Choroid plexus epithelial cell (primary cell): ENCODE data around the gene FMN1.
A peak's percentile ranks its signal among the peaks of the same experiment; 100 is the strongest.

Experiments used
- DNase-seq: peaks from one replicate; pipeline ENCODE4 v3.0.0-alpha.2; 2010; ENCODE audit warnings: low read depth
- H3K4me3 ChIP-seq: 2 replicates; pipeline ENCODE4 v1.5.1; 2011; ENCODE audit warnings: low read depth, mild to moderate bottlenecking, control low read depth, low read length, moderate library complexity
- TF ChIP-seq, protein P1 (sequence below): conservative IDR thresholded peaks from 2 replicates; pipeline ENCODE4 v1.5.1; 2011; ENCODE audit warnings: low read depth, mild to moderate bottlenecking, control low read depth, inconsistent platforms, low read length, moderate library complexity

The FMN1 gene

DNA sequence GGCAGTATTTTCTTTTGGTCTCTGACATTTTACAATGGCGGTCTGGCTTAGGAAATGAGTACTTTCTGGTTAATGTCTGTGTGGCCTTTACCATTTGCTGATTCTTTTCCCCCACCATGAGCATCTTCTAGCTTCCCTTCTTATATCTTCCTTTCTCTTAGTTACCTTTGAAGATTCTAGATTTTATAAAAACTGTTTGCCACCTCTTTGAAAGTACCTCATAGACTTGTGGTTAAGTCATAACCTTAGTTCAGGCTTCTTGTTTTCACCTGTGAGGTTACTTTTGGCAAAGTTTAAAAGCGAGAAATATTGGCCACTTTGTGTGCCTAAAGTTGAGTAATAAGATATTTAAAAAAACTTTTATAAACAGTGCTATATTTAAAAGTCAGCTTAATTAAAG, 147.4 kb downstream of the FMN1 start:
- no peak for DNase-seq
- no peak overlapping the region for H3K4me3 ChIP-seq
- TF ChIP-seq, protein P1, sequence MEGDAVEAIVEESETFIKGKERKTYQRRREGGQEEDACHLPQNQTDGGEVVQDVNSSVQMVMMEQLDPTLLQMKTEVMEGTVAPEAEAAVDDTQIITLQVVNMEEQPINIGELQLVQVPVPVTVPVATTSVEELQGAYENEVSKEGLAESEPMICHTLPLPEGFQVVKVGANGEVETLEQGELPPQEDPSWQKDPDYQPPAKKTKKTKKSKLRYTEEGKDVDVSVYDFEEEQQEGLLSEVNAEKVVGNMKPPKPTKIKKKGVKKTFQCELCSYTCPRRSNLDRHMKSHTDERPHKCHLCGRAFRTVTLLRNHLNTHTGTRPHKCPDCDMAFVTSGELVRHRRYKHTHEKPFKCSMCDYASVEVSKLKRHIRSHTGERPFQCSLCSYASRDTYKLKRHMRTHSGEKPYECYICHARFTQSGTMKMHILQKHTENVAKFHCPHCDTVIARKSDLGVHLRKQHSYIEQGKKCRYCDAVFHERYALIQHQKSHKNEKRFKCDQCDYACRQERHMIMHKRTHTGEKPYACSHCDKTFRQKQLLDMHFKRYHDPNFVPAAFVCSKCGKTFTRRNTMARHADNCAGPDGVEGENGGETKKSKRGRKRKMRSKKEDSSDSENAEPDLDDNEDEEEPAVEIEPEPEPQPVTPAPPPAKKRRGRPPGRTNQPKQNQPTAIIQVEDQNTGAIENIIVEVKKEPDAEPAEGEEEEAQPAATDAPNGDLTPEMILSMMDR, result no peak

DNA sequence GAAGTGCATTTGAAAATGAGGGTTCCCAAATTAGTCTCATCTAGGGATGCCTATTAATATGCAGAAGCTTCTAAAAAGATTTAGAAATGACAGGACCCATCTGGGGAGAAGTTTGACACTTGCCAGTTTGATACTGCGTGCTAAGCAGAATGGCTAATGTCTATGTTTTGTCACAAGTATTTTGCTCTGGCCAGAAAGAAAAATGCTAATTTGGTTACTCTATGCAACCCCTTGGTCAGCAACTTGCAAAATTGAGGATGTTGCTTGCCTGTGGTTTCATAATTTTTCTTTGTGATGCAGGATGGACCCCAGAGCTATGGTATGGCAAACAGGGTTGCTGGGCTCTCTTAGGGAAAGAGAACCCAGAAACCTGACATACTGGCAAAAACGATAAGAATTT, 148.2 kb downstream of the FMN1 start:
- no peak overlapping the region for H3K4me3 ChIP-seq
- no peak for DNase-seq
- TF ChIP-seq, protein P1, result no peak

DNA sequence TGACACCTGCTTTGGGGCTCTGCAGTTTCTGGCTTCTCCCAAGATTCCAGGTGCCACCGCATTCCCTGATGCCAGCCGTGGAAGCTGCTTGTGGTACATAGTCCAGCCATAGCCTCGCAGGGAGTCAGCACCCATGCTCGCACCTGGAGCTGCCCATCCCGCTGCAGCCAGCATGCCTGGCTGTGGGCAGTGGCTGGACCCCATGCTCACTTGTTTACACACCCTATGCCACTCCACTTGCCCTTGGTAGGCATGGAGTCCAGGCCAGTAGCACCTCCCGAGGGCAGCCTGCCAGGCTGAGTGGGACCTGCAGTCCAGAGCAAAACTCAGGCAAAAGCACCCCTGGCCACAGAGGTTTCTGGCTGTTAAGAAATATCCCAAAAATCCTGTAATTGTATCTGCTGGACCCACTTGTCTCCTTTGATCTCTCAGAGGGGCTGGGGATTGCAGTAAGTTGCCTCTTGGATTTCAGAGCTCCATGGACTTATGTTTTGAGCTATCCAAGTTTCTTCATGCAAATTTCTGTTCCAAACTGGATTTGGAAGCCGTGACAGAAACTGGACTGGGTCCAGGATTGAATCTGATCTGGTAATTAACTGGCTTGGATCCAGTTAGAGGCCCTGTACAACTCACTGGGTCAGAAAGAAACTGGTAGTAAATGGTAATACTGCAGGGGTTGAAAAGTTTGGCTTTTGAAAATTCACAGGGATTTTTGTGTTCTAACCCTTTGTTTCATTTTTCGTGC, 149.3 kb downstream of the FMN1 start:
- DNase-seq, result peak; percentile 61

DNA sequence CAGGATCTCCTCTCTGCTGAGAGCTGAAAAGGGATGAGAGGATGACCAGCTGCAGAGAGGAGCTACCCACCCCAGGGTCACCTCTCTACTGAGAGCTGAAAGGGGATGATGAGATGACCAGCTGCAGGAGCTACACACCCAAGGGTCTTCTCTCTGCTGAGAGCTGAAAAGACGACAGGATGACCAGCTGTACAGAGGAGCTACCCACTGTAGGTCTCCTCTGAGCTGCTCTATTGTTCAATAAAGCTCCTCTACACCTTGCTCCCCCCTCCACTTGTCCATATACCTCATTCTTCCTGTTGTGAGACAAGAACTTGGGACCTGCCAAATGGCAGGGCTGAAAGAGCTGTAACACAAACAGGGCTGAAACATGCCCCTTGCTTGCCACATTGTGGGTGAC, 149.9 kb downstream of the FMN1 start:
- H3K4me3 ChIP-seq, result no peak overlapping the region
- DNase-seq, result no peak
- TF ChIP-seq, protein P1, result no peak

More for the DNA sequence above, 149.3 kb downstream of the FMN1 start:
- TF ChIP-seq, protein P1, result no peak
- no peak overlapping the region for H3K4me3 ChIP-seq

DNA sequence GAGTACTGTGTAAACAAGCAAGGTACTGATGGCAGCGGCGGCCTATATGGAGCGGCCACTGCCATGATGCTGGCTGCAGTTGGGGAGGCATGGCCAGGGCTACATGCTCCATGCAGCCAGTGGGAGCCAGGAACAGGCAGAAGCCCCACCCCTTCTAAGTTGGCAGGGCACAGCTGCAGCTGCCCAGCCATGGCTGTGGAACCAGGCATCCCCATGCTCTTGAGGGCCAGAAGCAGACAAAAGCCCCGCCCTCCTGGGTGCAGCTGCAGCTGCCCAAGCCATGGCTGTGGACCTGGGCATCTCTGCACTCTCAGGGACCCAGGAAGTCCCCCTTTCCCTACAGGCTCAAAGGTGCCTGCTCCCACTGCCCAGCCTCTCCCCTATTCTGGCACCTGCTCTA, 150.9 kb downstream of the FMN1 start:
- TF ChIP-seq, protein P1, result no peak
- H3K4me3 ChIP-seq, result no peak overlapping the region
- DNase-seq, result no peak

DNA sequence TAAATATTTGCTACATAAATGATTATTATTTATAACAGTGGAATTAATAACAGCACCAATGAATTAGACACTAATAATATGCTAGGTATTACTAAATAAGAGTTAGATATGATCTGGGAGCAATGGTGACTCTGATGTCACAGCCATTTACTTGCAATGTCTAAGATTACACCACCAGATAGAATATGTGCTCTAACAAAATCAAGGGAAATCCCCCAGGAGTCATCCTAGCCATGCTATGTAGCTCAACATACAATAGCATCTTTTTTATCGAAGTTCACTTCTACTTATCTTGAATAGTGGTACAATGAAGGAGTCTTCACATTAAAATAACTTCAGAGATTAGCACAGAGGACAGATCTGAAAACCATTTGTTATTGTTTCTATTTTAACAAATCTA, 154.0 kb downstream of the FMN1 start:
- no peak overlapping the region for H3K4me3 ChIP-seq
- no peak for DNase-seq
- TF ChIP-seq, protein P1, result no peak

DNA sequence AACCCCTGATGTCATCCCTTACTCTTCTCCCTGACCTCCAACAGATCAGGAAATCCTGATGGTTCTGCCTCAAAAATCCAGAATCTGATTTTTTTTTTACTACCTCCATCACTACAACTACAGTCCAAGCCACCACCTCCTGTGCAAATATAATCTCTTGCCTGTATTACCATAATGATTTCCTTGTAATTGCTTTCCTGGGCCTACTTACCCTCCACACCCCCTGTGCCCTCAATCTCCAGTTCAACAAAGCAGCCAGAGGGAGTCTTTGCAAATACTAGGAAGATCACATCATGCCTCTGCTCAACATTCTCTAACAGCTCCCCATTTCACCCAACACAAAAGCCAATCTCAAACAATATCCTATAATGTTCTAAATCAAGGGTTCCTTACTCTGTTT, 159.9 kb downstream of the FMN1 start:
- no peak for DNase-seq
- no peak overlapping the region for H3K4me3 ChIP-seq
- TF ChIP-seq, protein P1, result no peak
